ENCODE data around the gene DCAF12L1. TPM values are rescaled to one million over a fixed set of nuclear protein-coding genes. Genes with fewer than 3 reads are reported as not detected.

DCAF12L1 gene
- total and polyA plus RNA-seq, 2 experiments from 2014 or later = 0.05 to 2.0 TPM

DNA sequence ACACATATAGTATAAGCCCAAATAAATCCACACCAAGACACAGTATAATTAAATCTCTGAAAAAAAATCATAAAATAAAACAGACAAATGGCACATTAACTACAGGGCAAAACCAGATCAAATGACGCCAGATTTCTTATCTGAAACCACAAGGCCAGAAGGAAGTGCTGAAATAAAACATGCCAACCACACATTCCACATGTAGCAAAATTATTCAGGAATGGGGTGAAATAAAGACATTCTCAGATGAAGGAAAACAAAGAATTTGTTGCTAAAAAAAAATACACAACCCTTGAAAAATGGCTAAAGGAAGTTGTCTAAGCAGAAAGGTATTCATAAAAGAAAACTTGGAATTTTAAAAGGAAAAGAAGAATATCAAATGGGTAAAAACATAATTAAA is 4.5 kb upstream of the DCAF12L1 start:
- Histone ChIP-seq H3K27ac (no peak overlapping the region), H3K4me2 (no peak overlapping the region), H4K20me1 (ENCODE audit: insufficient read depth, poor library complexity, severe bottlenecking) (no peaks in the 10 kb centered on the region), H3K36me3 (replicated peaks; ENCODE audit: insufficient read depth, low read depth) (no peaks in the 10 kb centered on the region), H3K9me3 (ENCODE audit: low read depth) (no peaks in the 10 kb centered on the region), H3K4me3 (no peak overlapping the region), H3K9me2 (replicated peaks; ENCODE audit: insufficient read depth) (no peaks in the 10 kb centered on the region), H3K4me1 (ENCODE audit: insufficient read depth) (no peaks in the 10 kb centered on the region), H2AFZ (no peak overlapping the region), H3K27me3 (no peaks in the 10 kb centered on the region), H3K79me2 (no peaks in the 10 kb centered on the region)
- 54% methylated on average over 1 of the region's 1 CpG for WGBS (ENCODE audit: low lambda C conversion rate, missing lambda C conversion rate)
- no peak for DNase-seq (ENCODE audit: low spot score)
- TF ChIP-seq EZH2 (IDR thresholded peaks at IDR 0.05; ENCODE audit: borderline replicate concordance) (no peak), EZH2phosphoT487 (IDR thresholded peaks at IDR 0.05; ENCODE audit: low read depth, severe bottlenecking, unreplicated experiment) (no peak)
- TF ChIP-seq, protein P1, sequence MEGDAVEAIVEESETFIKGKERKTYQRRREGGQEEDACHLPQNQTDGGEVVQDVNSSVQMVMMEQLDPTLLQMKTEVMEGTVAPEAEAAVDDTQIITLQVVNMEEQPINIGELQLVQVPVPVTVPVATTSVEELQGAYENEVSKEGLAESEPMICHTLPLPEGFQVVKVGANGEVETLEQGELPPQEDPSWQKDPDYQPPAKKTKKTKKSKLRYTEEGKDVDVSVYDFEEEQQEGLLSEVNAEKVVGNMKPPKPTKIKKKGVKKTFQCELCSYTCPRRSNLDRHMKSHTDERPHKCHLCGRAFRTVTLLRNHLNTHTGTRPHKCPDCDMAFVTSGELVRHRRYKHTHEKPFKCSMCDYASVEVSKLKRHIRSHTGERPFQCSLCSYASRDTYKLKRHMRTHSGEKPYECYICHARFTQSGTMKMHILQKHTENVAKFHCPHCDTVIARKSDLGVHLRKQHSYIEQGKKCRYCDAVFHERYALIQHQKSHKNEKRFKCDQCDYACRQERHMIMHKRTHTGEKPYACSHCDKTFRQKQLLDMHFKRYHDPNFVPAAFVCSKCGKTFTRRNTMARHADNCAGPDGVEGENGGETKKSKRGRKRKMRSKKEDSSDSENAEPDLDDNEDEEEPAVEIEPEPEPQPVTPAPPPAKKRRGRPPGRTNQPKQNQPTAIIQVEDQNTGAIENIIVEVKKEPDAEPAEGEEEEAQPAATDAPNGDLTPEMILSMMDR (IDR thresholded peaks at IDR 0.05; ENCODE audit: poor library complexity) = no peak

DNA sequence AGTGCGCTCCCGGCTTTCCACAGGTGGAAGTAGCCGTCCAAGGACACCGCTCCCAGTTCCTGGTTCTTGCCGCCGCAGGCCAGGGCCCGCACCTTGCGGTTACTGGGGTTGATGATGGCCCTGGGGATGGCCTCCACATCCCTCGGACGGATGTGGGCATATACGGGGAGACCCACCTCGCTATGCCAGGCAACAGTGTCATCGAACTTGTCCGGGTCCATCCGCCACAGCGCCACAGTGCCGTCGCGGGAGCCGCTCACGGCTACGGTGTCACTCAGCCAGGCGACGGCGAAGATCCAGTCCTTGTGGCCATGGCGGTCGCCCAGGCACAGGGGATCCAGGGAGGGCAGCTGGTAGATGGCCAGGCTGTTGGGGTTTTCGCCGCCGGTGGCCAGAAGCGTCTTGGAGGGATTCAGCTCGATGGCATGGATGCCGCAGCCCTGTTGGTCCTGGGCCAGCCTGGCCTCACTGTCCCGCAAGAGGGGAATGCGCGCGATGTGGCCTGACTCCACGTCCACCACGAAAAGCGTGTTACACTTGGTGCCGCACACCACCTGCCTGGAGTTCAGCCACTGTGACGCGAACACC is 795 bp downstream of the DCAF12L1 start:
- no peaks in the 10 kb centered on the region for H3K9me3 ChIP-seq (ENCODE audit: low read depth)
- TF ChIP-seq, protein P1 (IDR thresholded peaks at IDR 0.05; ENCODE audit: poor library complexity) = no peak
- TF ChIP-seq EZH2phosphoT487 (IDR thresholded peaks at IDR 0.05; ENCODE audit: low read depth, severe bottlenecking, unreplicated experiment) (no peak), EZH2 (IDR thresholded peaks at IDR 0.05; ENCODE audit: borderline replicate concordance) (no peak)
- 85% methylated on average over 35 of the region's 43 CpGs for WGBS (ENCODE audit: low lambda C conversion rate, missing lambda C conversion rate)

DNA sequence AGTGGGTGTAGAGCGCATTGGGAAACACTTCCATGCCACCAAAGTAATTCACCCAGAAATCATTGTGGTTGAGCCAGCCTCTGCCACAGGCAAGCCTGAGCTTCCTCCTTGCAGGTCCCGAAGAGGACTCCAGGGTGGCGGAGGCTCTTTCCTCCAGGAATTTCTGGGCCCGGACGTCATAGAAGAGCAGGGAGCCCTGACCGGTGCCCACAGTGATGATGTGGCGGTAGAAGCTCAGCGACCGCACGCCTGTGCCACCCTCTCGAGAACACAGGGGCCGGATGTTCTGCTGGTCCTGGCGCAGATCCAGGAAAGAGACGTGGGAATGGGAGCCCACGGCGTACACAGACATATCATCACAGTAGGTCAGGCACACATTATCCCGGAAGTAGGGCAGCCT is 1.3 kb downstream of the DCAF12L1 start:
- Histone ChIP-seq H3K4me2 (no peak overlapping the region), H3K4me3 (no peak overlapping the region)
- DNase-seq (ENCODE audit: low spot score) = no peak

More for the DNA sequence above, 795 bp downstream of the DCAF12L1 start:
- H3K4me2 ChIP-seq = peak overlapping the region; percentile 76
- no peaks in the 10 kb centered on the region for H3K27me3 ChIP-seq
- H2AFZ ChIP-seq = no peak overlapping the region
- no peak for DNase-seq (ENCODE audit: low spot score)
- H3K36me3 ChIP-seq (replicated peaks; ENCODE audit: insufficient read depth, low read depth) = no peaks in the 10 kb centered on the region
- H3K27ac ChIP-seq = no peak overlapping the region
- no peaks in the 10 kb centered on the region for H3K9me2 ChIP-seq (replicated peaks; ENCODE audit: insufficient read depth)
- no peak overlapping the region for H3K4me3 ChIP-seq
- H3K4me1 ChIP-seq (ENCODE audit: insufficient read depth) = no peaks in the 10 kb centered on the region
- no peaks in the 10 kb centered on the region for H3K79me2 ChIP-seq
- no peaks in the 10 kb centered on the region for H4K20me1 ChIP-seq (ENCODE audit: insufficient read depth, poor library complexity, severe bottlenecking)

More for the DNA sequence above, 1.3 kb downstream of the DCAF12L1 start:
- no peaks in the 10 kb centered on the region for H3K27me3 ChIP-seq
- H4K20me1 ChIP-seq (ENCODE audit: insufficient read depth, poor library complexity, severe bottlenecking) = no peaks in the 10 kb centered on the region
- TF ChIP-seq, protein P1 (IDR thresholded peaks at IDR 0.05; ENCODE audit: poor library complexity) = no peak
- TF ChIP-seq EZH2 (IDR thresholded peaks at IDR 0.05; ENCODE audit: borderline replicate concordance) (no peak), EZH2phosphoT487 (IDR thresholded peaks at IDR 0.05; ENCODE audit: low read depth, severe bottlenecking, unreplicated experiment) (no peak)
- H3K9me2 ChIP-seq (replicated peaks; ENCODE audit: insufficient read depth) = no peaks in the 10 kb centered on the region
- H2AFZ ChIP-seq = no peak overlapping the region
- no peaks in the 10 kb centered on the region for H3K79me2 ChIP-seq
- H3K9me3 ChIP-seq (ENCODE audit: low read depth) = no peaks in the 10 kb centered on the region
- H3K27ac ChIP-seq = no peak overlapping the region
- no peaks in the 10 kb centered on the region for H3K4me1 ChIP-seq (ENCODE audit: insufficient read depth)
- 91% methylated on average over 16 of the region's 17 CpGs for WGBS (ENCODE audit: low lambda C conversion rate, missing lambda C conversion rate)
- H3K36me3 ChIP-seq (replicated peaks; ENCODE audit: insufficient read depth, low read depth) = no peaks in the 10 kb centered on the region
